LNCaP clone FGC (cell line): ENCODE results near the gene MACROD2.

Experiments used
- DNase-seq: peaks from one replicate; pipeline ENCODE4 v3.0.0-alpha.2; 2011; ENCODE audit warnings: low read depth
- H3K4me3 ChIP-seq: 2 replicates; pipeline ENCODE4 v1.5.1; 2011; ENCODE audit warnings: mild to moderate bottlenecking, low read depth, low read length, control low read depth
- TF ChIP-seq, protein P1 (sequence below): IDR thresholded peaks from 2 replicates; pipeline ENCODE4 v1.5.1; 2012; ENCODE audit warnings: mild to moderate bottlenecking; ENCODE audit not compliant: control insufficient read depth, insufficient read depth; ENCODE audit errors: extremely low read depth

MACROD2 gene

DNA sequence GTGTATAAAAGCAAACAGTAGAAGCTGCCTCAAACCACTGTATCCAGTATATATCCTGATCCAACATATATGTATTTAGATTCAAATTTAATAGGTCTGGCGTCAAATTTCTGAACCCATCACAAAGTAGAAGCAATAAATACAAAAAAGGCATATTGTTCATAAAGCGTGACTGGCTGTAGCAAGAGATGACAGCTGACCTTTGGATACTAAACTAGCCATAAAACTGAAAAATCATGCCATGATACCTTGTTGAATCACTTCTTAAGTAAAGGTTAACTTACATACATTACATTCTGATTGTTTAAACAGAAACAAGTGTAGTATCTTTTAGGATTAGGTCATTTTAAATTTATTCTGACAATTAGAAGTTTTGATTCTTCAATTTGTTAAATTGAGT, 714.1 kb downstream of the MACROD2 start:
- no peak overlapping the region for H3K4me3 ChIP-seq
- no peak for DNase-seq
- TF ChIP-seq, protein P1, sequence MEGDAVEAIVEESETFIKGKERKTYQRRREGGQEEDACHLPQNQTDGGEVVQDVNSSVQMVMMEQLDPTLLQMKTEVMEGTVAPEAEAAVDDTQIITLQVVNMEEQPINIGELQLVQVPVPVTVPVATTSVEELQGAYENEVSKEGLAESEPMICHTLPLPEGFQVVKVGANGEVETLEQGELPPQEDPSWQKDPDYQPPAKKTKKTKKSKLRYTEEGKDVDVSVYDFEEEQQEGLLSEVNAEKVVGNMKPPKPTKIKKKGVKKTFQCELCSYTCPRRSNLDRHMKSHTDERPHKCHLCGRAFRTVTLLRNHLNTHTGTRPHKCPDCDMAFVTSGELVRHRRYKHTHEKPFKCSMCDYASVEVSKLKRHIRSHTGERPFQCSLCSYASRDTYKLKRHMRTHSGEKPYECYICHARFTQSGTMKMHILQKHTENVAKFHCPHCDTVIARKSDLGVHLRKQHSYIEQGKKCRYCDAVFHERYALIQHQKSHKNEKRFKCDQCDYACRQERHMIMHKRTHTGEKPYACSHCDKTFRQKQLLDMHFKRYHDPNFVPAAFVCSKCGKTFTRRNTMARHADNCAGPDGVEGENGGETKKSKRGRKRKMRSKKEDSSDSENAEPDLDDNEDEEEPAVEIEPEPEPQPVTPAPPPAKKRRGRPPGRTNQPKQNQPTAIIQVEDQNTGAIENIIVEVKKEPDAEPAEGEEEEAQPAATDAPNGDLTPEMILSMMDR = no peak

- DNase-seq = no peak
- TF ChIP-seq, protein P1 = no peak
- H3K4me3 ChIP-seq = no peak overlapping the region
Measured at GRCh38 chr20:14710951-14711350, 715.6 kb downstream of the MACROD2 start.

DNA sequence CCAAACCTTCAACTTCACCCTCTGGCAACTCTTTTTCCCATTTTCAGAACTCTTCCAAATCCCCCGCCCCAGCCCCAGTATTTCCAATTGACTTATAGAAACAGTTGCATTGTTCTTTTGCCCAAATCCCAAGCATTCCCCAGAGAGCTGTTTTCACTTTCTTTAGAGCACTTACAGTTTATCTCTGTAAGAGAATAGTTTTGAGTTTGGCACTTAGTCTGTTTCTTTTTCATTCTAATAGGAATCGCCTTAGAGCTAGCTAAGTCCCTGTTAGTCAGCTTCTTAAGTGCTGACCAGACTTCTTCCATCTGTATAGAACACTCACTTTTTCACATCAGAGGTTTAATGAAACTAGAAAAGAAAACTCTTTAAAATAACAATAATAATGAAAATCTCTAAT, 716.3 kb downstream of the MACROD2 start:
- DNase-seq = no peak
- TF ChIP-seq, protein P1 = no peak
- H3K4me3 ChIP-seq = no peak overlapping the region

DNA sequence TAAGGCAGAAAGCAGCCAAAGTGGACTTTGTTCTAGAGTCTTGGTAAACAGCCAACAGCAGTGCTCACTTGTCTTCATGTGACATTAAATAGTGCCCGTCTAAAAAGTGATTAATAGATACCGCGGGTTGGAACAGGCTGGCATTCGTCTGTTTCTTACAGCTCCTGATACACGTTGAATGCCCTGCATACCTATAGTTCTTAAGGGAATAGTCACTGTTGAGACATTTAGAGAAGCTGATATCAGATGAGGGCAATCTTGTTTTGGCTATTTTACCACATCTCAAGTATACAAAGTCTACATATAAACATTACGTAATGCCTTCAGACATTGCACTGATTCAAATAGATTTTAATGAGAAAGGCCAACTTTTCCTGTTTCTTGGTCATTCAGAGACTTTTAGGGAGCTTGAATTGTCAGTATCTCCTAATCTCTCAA, 717.0 kb downstream of the MACROD2 start:
- no peak for DNase-seq
- no peak overlapping the region for H3K4me3 ChIP-seq

DNA sequence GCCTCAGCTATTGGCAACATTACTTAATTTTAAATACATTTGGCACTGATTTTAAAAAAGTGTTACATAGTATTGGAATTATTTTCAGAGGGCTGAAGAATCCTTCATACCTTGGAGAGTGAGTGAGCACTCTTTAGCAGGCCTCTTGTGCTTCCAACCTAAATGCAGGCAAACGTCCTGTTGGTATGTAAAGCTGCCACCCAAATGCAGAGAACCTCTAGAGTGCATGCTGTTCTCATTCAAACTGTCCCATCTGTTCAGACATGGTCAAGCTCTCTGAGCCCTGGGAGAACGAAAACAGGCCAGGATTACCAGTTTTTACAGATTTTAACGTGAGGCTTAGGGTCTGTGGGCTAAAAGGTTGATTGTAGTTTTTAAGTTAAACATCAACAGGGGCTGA, 720.1 kb downstream of the MACROD2 start:
- TF ChIP-seq, protein P1 = no peak
- DNase-seq = no peak
- H3K4me3 ChIP-seq = no peak overlapping the region

More for the DNA sequence above, 717.0 kb downstream of the MACROD2 start:
- TF ChIP-seq, protein P1 = no peak

DNA sequence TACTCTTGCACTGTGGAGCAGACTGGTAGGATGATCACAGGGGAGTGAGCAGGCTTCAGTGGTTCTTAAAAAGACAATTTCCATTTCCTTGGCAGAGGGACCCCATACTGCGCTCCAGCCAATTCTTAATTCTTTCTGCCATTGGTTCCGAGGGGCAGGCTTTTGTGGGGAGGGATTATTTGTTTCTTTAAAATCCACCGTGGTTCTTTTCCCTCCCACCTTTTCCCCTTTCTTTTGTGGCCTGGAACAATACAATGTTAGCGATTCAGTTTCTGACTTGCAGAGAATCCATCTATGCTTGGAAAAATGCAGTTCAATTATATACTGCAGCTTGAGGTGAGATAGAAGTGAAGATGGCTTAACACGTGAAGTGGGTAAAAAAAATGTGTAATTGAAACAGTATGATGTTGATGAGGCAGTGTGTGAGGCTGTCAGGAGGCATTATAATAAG, 721.1 kb downstream of the MACROD2 start:
- no peak for DNase-seq
- H3K4me3 ChIP-seq = no peak overlapping the region
- TF ChIP-seq, protein P1 = no peak
